Astrocyte (in vitro differentiated cells and primary cell): ENCODE measurements around the gene TRIM10. TPM values are rescaled to one million over a fixed set of nuclear protein-coding genes. Genes with fewer than 3 reads are reported as not detected.

Experiments
- DNase-seq: peaks from one replicate; pipeline ENCODE4 v3.0.0-alpha.2; 2010; ENCODE audit warnings: low read depth
- FAIRE-seq: peaks from 2 replicates; lab custom pipeline; 2011; peaks lifted over from hg19 to GRCh38; lab: Jason Lieb, UNC
- H2AFZ ChIP-seq: 2 replicates; pipeline ENCODE4 v1.6.0; 2012; ENCODE audit warnings: low read depth, low read length, inconsistent platforms
- H3K27ac ChIP-seq: 2 replicates; pipeline ENCODE4 v1.5.1; 2011; ENCODE audit warnings: low read depth, low read length, inconsistent platforms
- H3K27me3 ChIP-seq: 2 replicates; pipeline ENCODE4 v1.6.0; 2011; ENCODE audit warnings: low read length, inconsistent platforms; ENCODE audit not compliant: insufficient read depth
- H3K36me3 ChIP-seq: 2 replicates; pipeline ENCODE4 v1.5.1; 2011; ENCODE audit warnings: low read length, inconsistent platforms; ENCODE audit not compliant: insufficient read depth
- H3K4me1 ChIP-seq: 2 replicates; pipeline ENCODE4 v1.5.1; 2011; ENCODE audit warnings: low read length, inconsistent platforms; ENCODE audit not compliant: insufficient read depth
- H3K4me2 ChIP-seq: 2 replicates; pipeline ENCODE4 v1.6.0; 2012; ENCODE audit warnings: low read length, inconsistent platforms
- H3K4me3 ChIP-seq: 2 replicates; pipeline ENCODE4 v1.5.1; 2011; ENCODE audit warnings: low read depth, mild to moderate bottlenecking, low read length, inconsistent platforms; ENCODE audit not compliant: insufficient read depth
- H3K79me2 ChIP-seq: 2 replicates; pipeline ENCODE4 v1.6.0; 2012; ENCODE audit warnings: mild to moderate bottlenecking, low read length, inconsistent platforms; ENCODE audit not compliant: insufficient read depth
- H3K9ac ChIP-seq: 2 replicates; pipeline ENCODE4 v1.6.0; 2012; ENCODE audit warnings: mild to moderate bottlenecking, low read length, inconsistent platforms
- H3K9me3 ChIP-seq: 2 replicates; pipeline ENCODE4 v1.5.1; 2012; ENCODE audit warnings: low read depth, mild to moderate bottlenecking, low read length, inconsistent platforms; ENCODE audit not compliant: insufficient read depth
- H4K20me1 ChIP-seq: 2 replicates; pipeline ENCODE4 v1.6.0; 2012; ENCODE audit warnings: low read length, inconsistent platforms; ENCODE audit not compliant: insufficient read depth
- H3K27ac Mint-ChIP-seq: one replicate; pipeline ENCODE4 v1.8.0; 2021; ENCODE audit warnings: mild to moderate bottlenecking, mixed read lengths; ENCODE audit not compliant: unreplicated experiment
- H3K27me3 Mint-ChIP-seq: one replicate; pipeline ENCODE4 v1.8.0; 2021; ENCODE audit warnings: low read depth, mixed read lengths; ENCODE audit not compliant: unreplicated experiment
- H3K36me3 Mint-ChIP-seq: one replicate; pipeline ENCODE4 v1.8.0; 2021; ENCODE audit warnings: low read depth, mixed read lengths; ENCODE audit not compliant: unreplicated experiment
- H3K4me1 Mint-ChIP-seq: one replicate; pipeline ENCODE4 v1.8.0; 2021; ENCODE audit warnings: low read depth, mixed read lengths; ENCODE audit not compliant: unreplicated experiment
- H3K4me3 Mint-ChIP-seq: one replicate; pipeline ENCODE4 v1.8.0; 2021; ENCODE audit warnings: mild to moderate bottlenecking, moderate library complexity, mixed read lengths; ENCODE audit not compliant: unreplicated experiment
- H3K9me3 Mint-ChIP-seq: one replicate; pipeline ENCODE4 v1.8.0; 2021; ENCODE audit warnings: mild to moderate bottlenecking, mixed read lengths; ENCODE audit not compliant: unreplicated experiment
- CTCF ChIP-seq: IDR thresholded peaks from 2 replicates; pipeline ENCODE4 v1.5.1; 2011; ENCODE audit warnings: low read depth, mild to moderate bottlenecking, inconsistent platforms, low read length, moderate library complexity; ENCODE audit not compliant: insufficient read depth
- EZH2 ChIP-seq: IDR thresholded peaks from 2 replicates; pipeline ENCODE4 v1.6.1; 2012; ENCODE audit warnings: mild to moderate bottlenecking, low read length, inconsistent platforms; ENCODE audit not compliant: insufficient read depth
- total RNA-seq: library from RNA; stranded (reverse); gene quantifications from 2 replicates; pipeline ENCODE4 v1.2.1, GENCODE V29; 2021

TRIM10 gene
- total RNA-seq, 1 donor from 2014 or later = not detected

DNA sequence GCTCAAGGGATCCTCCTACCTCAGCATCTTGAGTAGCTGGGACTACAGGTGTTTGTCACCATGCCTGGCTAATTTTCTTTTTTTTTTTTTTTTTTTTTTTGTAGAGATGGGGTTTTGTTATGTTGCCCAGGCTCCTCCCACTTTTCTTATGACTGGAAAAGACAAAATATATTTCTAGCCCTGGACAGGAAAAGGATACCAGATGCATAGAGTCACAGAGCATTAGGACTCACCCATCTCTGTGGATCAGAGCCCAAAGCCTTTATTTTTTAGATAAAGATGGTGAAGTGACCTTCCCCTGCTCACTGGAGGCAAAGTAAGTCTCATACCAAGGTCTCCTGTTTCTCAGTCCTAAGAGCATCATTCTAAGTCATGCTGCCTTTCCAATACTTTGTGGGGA is 3.4 kb downstream of the TRIM10 start:
- Histone ChIP-seq H3K9ac (no peak overlapping the region), H3K4me2 (no peak overlapping the region), H3K9me3 (no peaks in the 10 kb centered on the region), H3K79me2 (no peaks in the 10 kb centered on the region), H3K4me3 (no peak overlapping the region), H4K20me1 (no peaks in the 10 kb centered on the region), H3K36me3 (no peaks in the 10 kb centered on the region), H3K27ac (no peak overlapping the region), H3K4me1 (peaks cover 18% of the 10 kb centered on the region), H2AFZ (no peak overlapping the region), H3K27me3 (peaks cover 2% of the 10 kb centered on the region)
- H3K9me3 Mint-ChIP-seq = peaks cover 5% of the 10 kb centered on the region
- TF ChIP-seq EZH2 = no peak
- DNase-seq (no peak), FAIRE-seq (no peak)
- H3K4me3 Mint-ChIP-seq = no peak overlapping the region
- peaks cover 36% of the 10 kb centered on the region for H3K27me3 Mint-ChIP-seq
- peaks cover 21% of the 10 kb centered on the region for H3K4me1 Mint-ChIP-seq
- no peaks in the 10 kb centered on the region for H3K36me3 Mint-ChIP-seq
- no peak overlapping the region for H3K27ac Mint-ChIP-seq

DNA sequence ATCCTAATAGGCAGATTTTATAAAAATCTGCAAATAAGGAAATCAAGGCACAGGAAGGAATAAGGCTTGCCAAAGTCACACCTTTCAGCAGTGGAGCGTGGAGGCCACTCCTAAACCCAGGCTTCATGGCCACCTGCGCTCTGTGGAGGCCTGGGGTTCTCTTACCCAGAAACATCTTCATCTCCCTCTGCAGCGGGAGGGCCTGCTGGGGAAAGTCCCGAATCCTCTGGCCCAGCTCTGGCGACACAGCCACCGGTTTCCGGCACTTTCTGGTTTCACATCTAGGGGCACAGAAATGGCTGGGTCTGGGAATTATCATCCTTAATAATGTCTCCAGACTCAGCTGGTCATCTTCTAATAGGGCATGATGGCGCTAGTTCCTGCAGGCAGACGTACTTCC is 4.2 kb downstream of the TRIM10 start:
- Histone ChIP-seq H3K9me3 (no peaks in the 10 kb centered on the region), H3K9ac (no peak overlapping the region), H3K79me2 (no peaks in the 10 kb centered on the region), H3K4me2 (no peak overlapping the region), H3K27ac (no peak overlapping the region), H4K20me1 (no peaks in the 10 kb centered on the region), H3K4me1 (peaks cover 18% of the 10 kb centered on the region), H3K4me3 (no peak overlapping the region), H3K27me3 (peaks cover 4% of the 10 kb centered on the region), H2AFZ (no peak overlapping the region), H3K36me3 (no peaks in the 10 kb centered on the region)
- DNase-seq (no peak), FAIRE-seq (no peak)
- H3K27ac Mint-ChIP-seq = no peak overlapping the region
- H3K4me3 Mint-ChIP-seq = no peak overlapping the region
- TF ChIP-seq CTCF (no peak), EZH2 (no peak)
- H3K9me3 Mint-ChIP-seq = peaks cover 5% of the 10 kb centered on the region
- H3K27me3 Mint-ChIP-seq = peaks cover 36% of the 10 kb centered on the region
- H3K4me1 Mint-ChIP-seq = peaks cover 21% of the 10 kb centered on the region
- H3K36me3 Mint-ChIP-seq = no peaks in the 10 kb centered on the region

DNA sequence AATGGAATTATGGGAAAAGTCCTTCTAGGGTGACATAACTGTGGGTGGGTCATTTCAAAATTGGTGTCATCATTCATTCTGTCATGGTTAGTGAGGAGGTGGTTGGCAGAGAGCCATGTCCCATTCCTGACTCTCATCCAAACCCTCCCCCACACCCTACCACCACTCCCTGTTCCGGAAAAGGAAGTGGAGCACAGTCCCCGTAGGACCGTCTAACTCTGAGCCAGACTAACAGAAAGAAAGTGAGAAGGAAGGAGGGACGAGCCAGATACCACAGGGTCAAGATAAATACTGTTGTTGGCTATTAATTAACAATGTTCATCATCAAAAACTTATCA is 4.8 kb downstream of the TRIM10 start:
- TF ChIP-seq CTCF (no peak), EZH2 (no peak)
- peaks cover 36% of the 10 kb centered on the region for H3K27me3 Mint-ChIP-seq
- FAIRE-seq = no peak
- H3K9me3 ChIP-seq = no peaks in the 10 kb centered on the region
- H4K20me1 ChIP-seq = no peaks in the 10 kb centered on the region
- peak overlapping the region; percentile 29 for H2AFZ ChIP-seq
- no peak overlapping the region for H3K9ac ChIP-seq
- no peaks in the 10 kb centered on the region for H3K79me2 ChIP-seq
- DNase-seq = peak; percentile 42
- H3K36me3 ChIP-seq = no peaks in the 10 kb centered on the region
- H3K9me3 Mint-ChIP-seq = peaks cover 5% of the 10 kb centered on the region
- H3K36me3 Mint-ChIP-seq = no peaks in the 10 kb centered on the region
- peaks cover 21% of the 10 kb centered on the region for H3K4me1 Mint-ChIP-seq
- no peak overlapping the region for H3K27ac ChIP-seq
- no peak overlapping the region for H3K4me3 ChIP-seq
- peaks cover 18% of the 10 kb centered on the region for H3K4me1 ChIP-seq
- no peak overlapping the region for H3K4me3 Mint-ChIP-seq
- peaks cover 4% of the 10 kb centered on the region for H3K27me3 ChIP-seq
- peak overlapping the region; percentile 86 for H3K27ac Mint-ChIP-seq
- H3K4me2 ChIP-seq = no peak overlapping the region
